ELR (cell line): ENCODE data around the gene TBC1D16.

Experiments
- DNase-seq: peaks from one replicate; pipeline ENCODE4 v3.0.0-alpha.2; 2015; ENCODE audit warnings: low read depth

The TBC1D16 gene

GRCh38 chr17:79938336-79939093, 97.2 kb downstream of the TBC1D16 start:
- DNase-seq: no peak

GRCh38 chr17:79937391-79938335, 98.0 kb downstream of the TBC1D16 start:
- DNase-seq: no peak

DNA sequence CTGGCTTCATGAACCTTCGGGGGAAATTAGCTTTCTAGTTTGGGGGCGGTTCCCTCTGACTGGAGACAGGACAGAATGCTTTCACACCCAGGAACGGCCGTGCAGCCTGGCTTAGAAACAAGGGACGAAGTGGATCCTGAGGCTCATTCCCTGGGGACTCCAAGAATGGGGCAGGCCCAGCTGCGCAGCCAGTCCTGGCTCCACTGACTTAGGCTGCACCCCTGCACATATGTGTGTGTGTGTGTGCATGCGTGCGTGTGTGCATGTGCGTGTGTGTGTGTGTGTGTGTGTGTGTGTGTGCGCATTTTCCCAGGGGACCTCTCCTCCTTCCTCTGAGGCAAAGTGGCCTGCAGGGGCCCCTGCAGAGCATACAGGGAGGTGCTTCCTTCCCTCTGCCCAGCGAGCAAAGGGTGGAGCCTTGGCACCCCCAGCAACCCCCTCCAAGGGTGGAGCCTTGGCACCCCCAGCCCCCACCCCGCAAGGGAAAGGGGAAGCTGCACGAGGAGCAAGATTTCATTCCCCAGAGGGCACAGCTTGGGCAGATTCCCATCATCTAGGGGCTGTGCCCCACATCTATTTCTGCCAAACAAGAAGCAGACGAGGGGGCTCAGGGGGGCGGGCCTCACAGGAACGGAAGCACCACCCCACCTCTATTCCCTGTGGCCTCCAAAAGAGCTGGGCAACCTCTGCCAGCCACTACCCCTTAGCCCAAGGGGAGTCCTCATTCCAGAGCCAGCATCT, 98.9 kb downstream of the TBC1D16 start:
- DNase-seq: no peak

DNA sequence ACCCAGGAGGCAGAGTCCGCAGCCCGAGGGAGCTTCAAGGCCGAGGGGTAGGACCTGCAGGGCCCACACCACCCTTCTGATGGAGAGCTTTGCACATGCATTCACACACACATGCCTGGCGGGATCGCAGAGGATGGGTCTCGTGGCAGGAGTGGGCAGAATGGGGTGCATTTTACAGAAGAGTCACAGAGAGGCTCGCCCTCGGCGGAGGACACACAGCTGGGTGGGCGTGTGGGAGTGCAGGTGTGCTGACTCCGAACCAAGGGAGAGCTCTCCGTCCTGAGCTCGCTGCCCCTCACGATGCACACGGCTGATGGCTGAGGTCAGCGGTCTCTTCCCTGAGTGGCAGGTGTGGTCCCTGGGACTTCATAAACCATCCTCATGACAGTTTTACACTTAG, 99.6 kb downstream of the TBC1D16 start:
- DNase-seq: no peak

GRCh38 chr17:79935197-79935885, 100.3 kb downstream of the TBC1D16 start:
- DNase-seq: no peak

DNA sequence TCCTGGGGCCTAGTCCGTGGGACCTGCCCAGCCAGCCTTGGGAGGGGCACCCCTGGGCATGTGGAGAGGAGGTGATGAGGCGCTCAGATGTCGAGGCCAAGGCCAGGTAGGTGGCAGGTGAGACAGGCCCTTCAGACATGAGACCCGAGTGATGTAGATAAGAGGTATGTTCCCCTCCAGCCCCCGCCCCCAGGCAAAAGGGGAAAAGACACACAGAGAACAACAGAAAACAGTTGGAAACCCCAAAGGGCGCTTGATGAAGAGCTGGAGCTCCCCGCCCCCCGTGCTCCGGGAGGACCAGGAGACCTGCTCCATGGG, 101.1 kb downstream of the TBC1D16 start:
- DNase-seq: no peak

- DNase-seq: peak; percentile 45
Observed at GRCh38 chr17:79933863-79934652, 101.6 kb downstream of the TBC1D16 start.

- DNase-seq: no peak
Observed at GRCh38 chr17:79932451-79933306, 103.0 kb downstream of the TBC1D16 start.

DNA sequence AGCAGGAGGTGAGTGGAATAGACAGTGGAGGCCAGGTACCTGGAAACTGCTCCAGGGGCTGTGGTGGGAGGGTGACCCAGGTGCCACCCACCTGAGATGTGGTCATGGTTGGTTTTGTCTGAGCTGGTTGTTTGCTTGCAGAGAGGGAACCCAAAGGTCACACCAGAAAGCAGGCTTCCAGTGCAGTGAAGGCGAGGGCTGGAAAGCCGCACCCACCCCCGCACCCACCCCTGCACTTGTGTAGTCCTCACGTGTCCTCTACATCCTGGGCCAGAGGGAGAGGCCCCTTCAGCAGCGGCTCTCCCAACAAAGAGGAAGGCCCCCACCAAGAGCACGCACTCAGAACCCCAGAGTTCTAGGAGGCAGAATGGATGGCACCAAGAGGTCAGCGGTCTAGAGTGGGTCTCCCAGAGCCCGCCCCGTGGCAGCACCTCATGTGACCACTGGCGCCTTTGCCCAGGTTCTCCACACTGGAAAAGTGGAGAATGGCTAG, 103.8 kb downstream of the TBC1D16 start:
- DNase-seq: no peak

DNA sequence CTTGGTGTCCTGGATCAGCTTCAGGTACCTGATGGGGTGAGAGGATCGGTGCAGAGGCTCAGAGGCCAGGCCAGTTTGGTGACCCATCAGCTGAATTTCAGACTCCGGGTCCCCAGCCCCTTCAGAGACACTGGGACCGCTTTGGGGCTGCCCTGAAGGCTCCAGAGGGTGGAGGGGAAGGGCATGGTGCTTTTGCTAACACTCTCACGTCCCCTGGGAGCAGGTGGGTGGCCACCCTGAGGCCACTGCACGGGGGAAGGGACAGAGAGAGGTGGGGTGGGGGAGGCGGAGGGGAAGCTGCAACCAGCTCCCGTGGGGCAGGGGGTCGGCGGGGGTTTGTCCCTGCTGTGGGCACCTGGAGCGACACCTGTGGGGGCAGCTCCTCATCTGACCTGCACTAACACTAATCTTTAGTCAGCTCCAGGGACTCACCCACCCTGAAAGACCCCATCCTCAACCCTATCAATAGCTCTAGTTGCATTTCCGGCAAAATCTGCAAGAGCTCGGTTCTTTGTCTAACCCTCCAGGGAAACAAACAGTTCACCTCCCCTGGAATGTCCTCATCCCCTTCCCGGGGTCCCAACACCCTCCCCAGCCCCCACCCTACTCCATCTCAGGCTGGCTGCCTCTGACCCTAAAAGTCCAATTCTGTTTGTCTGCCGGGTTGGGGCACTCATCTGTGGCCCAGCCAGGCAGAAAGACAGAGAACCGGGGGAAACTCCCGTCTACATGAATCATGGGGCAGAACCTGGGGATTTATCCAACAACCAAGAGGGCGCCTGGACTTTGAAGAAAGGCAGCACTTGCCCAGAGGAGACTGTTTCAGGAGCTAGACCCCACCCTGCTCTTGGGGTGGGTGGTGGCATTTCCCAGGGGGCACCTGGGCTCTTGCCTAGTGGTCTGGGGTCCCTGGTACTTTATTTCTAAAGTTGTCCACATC, 104.5 kb downstream of the TBC1D16 start:
- peak; percentile 30 for DNase-seq

GRCh38 chr17:79930062-79930876, 105.4 kb downstream of the TBC1D16 start:
- DNase-seq: no peak

GRCh38 chr17:79929257-79930061, 106.2 kb downstream of the TBC1D16 start:
- no peak for DNase-seq

- DNase-seq: no peak
Observed at GRCh38 chr17:79928502-79929256, 107.0 kb downstream of the TBC1D16 start.

GRCh38 chr17:79927688-79928501, 107.8 kb downstream of the TBC1D16 start:
- DNase-seq: no peak

- DNase-seq: no peak
Observed at GRCh38 chr17:79927136-79927661, 108.5 kb downstream of the TBC1D16 start.
